GM12874 (cell line): ENCODE data around the gene SLC4A5.

ENCODE experiments used
- CTCF ChIP-seq: IDR thresholded peaks from 2 replicates; pipeline ENCODE4 v1.5.1; 2011; ENCODE audit warnings: low read depth, mild to moderate bottlenecking, control low read depth, low read length, moderate library complexity; ENCODE audit not compliant: insufficient read depth

The SLC4A5 gene

GRCh38 chr2:74373985-74374384, 30.8 kb upstream of the SLC4A5 start:
- TF ChIP-seq CTCF: no peak

GRCh38 chr2:74373221-74373676, 30.0 kb upstream of the SLC4A5 start:
- no peak for TF ChIP-seq CTCF

- TF ChIP-seq CTCF: no peak
These were observed 29.5 kb upstream of the SLC4A5 start for GRCh38 chr2:74372674-74373073.

GRCh38 chr2:74371421-74371820, 28.2 kb upstream of the SLC4A5 start:
- TF ChIP-seq CTCF: no peak

- no peak for TF ChIP-seq CTCF
These were observed 26.8 kb upstream of the SLC4A5 start for GRCh38 chr2:74369976-74370375.

- TF ChIP-seq CTCF: no peak
These were observed 25.3 kb upstream of the SLC4A5 start for GRCh38 chr2:74368499-74368898.

- no peak for TF ChIP-seq CTCF
These were observed 24.6 kb upstream of the SLC4A5 start for GRCh38 chr2:74367789-74368188.

GRCh38 chr2:74366036-74366435, 22.8 kb upstream of the SLC4A5 start:
- no peak for TF ChIP-seq CTCF
